OCI-LY1 (cell line): ENCODE results near the gene CAMK2A.

Experiments used
- H2AFZ ChIP-seq: fragments of 200-600 bp; sonication (generic), shearing (Covaris generic); 2 replicates; pipeline ENCODE4 v1.6.0; 2014; ENCODE audit warnings: antibody characterized with exemption, mild to moderate bottlenecking, low read length
- H3F3A ChIP-seq: fragments of 200-600 bp; sonication (generic), shearing (Covaris generic); 2 replicates; pipeline ENCODE4 v1.6.0; 2014; ENCODE audit warnings: mild to moderate bottlenecking, antibody characterized with exemption, low read length, moderate library complexity; ENCODE audit not compliant: insufficient read depth
- H3K27ac ChIP-seq: fragments of 200-600 bp; sonication (generic); 2 replicates; pipeline ENCODE4 v1.5.1; 2014; ENCODE audit warnings: low read length, mixed run types, mild to moderate bottlenecking, low read depth; ENCODE audit not compliant: poor library complexity, severe bottlenecking
- H3K27me3 ChIP-seq: fragments of 200-600 bp; sonication (generic); 2 replicates; pipeline ENCODE4 v1.6.0; 2014; ENCODE audit warnings: antibody characterized with exemption, mild to moderate bottlenecking, low read length, moderate library complexity; ENCODE audit not compliant: insufficient read depth
- H3K36me3 ChIP-seq: fragments of 200-600 bp; sonication (generic); 2 replicates; pipeline ENCODE4 v1.6.1; 2014; ENCODE audit warnings: mild to moderate bottlenecking, antibody characterized with exemption, low read length, moderate library complexity, mixed read lengths; ENCODE audit not compliant: insufficient read depth
- H3K4me1 ChIP-seq: fragments of 200-600 bp; sonication (generic); 2 replicates; pipeline ENCODE4 v1.5.1; 2014; ENCODE audit warnings: mild to moderate bottlenecking, low read length, moderate library complexity; ENCODE audit not compliant: insufficient read depth, severe bottlenecking
- H3K4me2 ChIP-seq: fragments of 200-600 bp; sonication (generic), shearing (Covaris generic); 2 replicates; pipeline ENCODE4 v1.6.1; 2014; ENCODE audit warnings: low read length
- H3K4me3 ChIP-seq: fragments of 200-600 bp; sonication (generic); 2 replicates; pipeline ENCODE4 v1.5.1; 2014; ENCODE audit warnings: low read length, low read depth, mild to moderate bottlenecking, mixed read lengths; ENCODE audit not compliant: poor library complexity, severe bottlenecking
- H3K79me2 ChIP-seq: fragments of 200-600 bp; shearing (Covaris generic); 2 replicates; pipeline ENCODE4 v1.6.1; 2016; ENCODE audit warnings: mixed run types, low read length, mixed read lengths; ENCODE audit not compliant: insufficient read depth
- H3K9ac ChIP-seq: fragments of 200-600 bp; sonication (generic), shearing (Covaris generic); 2 replicates; pipeline ENCODE4 v1.6.1; 2014; ENCODE audit warnings: mild to moderate bottlenecking, low read length, mixed read lengths
- H3K9me2 ChIP-seq: fragments of 200-600 bp; sonication (generic), shearing (Covaris generic); 2 replicates; pipeline ENCODE4 v1.6.1; 2014; ENCODE audit warnings: low read depth, mild to moderate bottlenecking, low read length, mixed read lengths
- H3K9me3 ChIP-seq: fragments of 200-600 bp; shearing (Covaris generic); 2 replicates; pipeline ENCODE4 v1.6.1; 2014; ENCODE audit warnings: low read length, mixed read lengths
- H4K20me1 ChIP-seq: fragments of 200-600 bp; sonication (generic), shearing (Covaris generic); 2 replicates; pipeline ENCODE4 v1.6.0; 2016; ENCODE audit warnings: mild to moderate bottlenecking, low read length; ENCODE audit not compliant: insufficient read depth
- CTCF ChIP-seq: fragments of 200-600 bp; sonication (generic), shearing (Covaris generic); IDR thresholded peaks from 2 replicates; pipeline ENCODE4 v1.5.1; 2017; ENCODE audit warnings: mild to moderate bottlenecking, antibody characterized with exemption, low read length, moderate library complexity, mixed read lengths
- EZH2 ChIP-seq: fragments of 200-600 bp; sonication (generic), shearing (Covaris generic); IDR thresholded peaks from 2 replicates; pipeline ENCODE4 v1.8.0; 2017; ENCODE audit warnings: borderline replicate concordance, mixed run types, mild to moderate bottlenecking, antibody characterized with exemption, low read length, moderate library complexity, mixed read lengths

Gene CAMK2A

DNA sequence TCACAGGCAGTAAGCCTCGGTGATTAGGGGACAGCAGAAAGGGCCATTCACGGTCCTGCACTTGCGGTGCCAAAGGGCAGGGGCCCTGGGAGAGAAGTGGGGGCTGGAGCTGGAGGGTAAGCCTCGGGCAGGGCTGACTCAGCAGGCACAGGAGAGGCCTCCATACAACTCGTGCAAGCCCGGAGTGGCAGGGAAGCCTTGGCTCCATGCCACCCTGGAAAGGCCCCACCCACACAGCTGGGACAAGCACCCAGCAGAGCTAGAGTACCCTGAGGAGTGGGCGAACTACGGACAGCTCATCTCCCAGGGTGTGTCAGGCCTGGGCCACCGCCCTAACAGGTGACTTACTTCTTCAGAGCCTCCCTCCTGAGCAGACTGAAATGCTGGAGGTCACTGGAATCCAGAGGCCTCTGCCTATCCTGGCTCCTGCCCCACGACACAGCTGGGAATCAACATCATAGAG, 5.6 kb upstream of the CAMK2A start:
- Histone ChIP-seq H4K20me1 (no peaks in the 10 kb centered on the region), H3K27me3 (no peaks in the 10 kb centered on the region), H3K9ac (no peak overlapping the region), H3K79me2 (no peaks in the 10 kb centered on the region), H3K4me3 (no peak overlapping the region), H2AFZ (no peak overlapping the region), H3K4me2 (no peak overlapping the region), H3K9me3 (no peaks in the 10 kb centered on the region), H3K27ac (no peak overlapping the region), H3K9me2 (no peaks in the 10 kb centered on the region), H3K36me3 (no peaks in the 10 kb centered on the region), H3K4me1 (no peaks in the 10 kb centered on the region), H3F3A (no peaks in the 10 kb centered on the region)
- no peak for TF ChIP-seq CTCF
- no peak for TF ChIP-seq EZH2

DNA sequence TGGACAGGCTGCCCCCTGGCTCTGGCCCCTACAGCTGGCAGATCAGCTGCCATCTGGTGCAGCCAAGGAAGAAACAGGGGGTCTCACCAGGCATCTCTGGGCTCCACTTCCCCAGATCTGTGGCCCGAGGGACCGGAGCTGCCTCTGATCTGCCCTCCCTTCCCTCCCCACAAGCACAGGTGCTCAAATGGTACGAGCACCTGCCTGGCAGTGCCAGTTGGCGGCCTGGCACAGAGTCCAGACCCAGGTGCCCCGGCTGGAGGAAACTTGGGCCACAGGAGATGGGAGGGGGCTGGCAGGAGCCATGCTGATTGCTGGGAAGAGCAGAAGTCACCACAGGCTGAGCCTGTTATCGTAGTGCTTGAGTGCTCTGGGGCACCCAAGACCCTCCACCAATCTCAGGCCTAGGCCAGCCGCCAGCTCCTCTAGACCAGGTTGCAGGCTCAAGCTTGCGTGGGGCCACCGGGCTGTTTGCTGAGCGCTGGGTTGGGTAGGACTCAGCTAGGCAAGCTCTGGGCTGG, 5.0 kb upstream of the CAMK2A start:
- Histone ChIP-seq H3K4me1 (no peaks in the 10 kb centered on the region), H3K9ac (no peak overlapping the region), H3K9me3 (no peaks in the 10 kb centered on the region), H3K27ac (no peak overlapping the region), H3K27me3 (no peaks in the 10 kb centered on the region; the same call in 1 of the 2 replicates), H3F3A (no peaks in the 10 kb centered on the region), H4K20me1 (no peaks in the 10 kb centered on the region), H3K4me3 (no peak overlapping the region), H3K36me3 (no peaks in the 10 kb centered on the region), H3K79me2 (no peaks in the 10 kb centered on the region), H3K4me2 (no peak overlapping the region), H3K9me2 (no peaks in the 10 kb centered on the region), H2AFZ (no peak overlapping the region)
- no peak for TF ChIP-seq CTCF
- TF ChIP-seq EZH2: no peak

DNA sequence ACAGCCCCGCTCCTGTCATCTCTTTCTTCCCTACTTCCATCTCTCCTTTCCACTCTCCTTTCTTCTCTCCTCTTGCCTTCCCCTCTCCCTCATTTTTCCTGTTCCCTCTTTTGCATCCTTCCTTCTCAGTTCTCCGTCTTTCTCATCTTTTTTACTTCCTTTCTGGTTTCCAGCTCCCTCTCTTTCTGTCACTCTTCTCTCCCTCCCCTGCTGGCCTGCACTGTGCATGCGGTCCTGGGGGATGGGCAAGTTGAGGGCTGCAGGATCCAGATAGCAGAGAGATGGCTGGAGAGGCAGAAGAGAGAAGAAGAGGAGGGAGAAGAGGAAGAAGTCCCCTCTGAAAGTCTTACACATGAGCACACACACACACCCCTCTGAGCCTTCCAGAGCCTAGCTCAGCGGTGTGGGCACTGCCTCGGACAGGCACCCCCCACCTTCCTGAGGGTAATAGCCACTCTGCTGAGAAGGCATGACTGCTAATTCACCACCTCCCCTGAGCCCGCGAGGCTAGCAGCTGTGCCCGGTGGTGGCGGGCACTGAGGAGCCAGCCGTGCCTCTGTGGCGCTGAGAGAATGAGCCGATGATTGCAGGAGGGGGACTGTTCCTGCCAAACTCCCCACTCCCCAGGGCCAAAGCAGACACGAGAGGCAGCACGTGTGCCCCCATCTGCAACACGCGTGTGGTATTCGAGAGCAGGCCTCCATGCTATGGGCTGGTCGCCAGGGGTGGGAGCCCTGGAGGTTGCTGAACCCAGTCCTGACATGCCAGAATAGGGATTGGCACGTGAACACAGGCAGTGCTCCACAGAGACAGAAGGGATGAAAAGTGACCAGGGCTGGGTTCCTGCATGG, 3.7 kb upstream of the CAMK2A start:
- H4K20me1 ChIP-seq: no peaks in the 10 kb centered on the region
- no peaks in the 10 kb centered on the region for H3F3A ChIP-seq
- no peaks in the 10 kb centered on the region; the same call in 1 of the 2 replicates for H3K27me3 ChIP-seq
- H3K79me2 ChIP-seq: no peaks in the 10 kb centered on the region
- no peak overlapping the region for H3K9ac ChIP-seq
- H2AFZ ChIP-seq: no peak overlapping the region
- H3K27ac ChIP-seq: no peak overlapping the region
- H3K4me3 ChIP-seq: no peak overlapping the region
- no peaks in the 10 kb centered on the region for H3K4me1 ChIP-seq
- TF ChIP-seq CTCF (no peak), EZH2 (no peak)
- no peaks in the 10 kb centered on the region for H3K36me3 ChIP-seq
- no peaks in the 10 kb centered on the region for H3K9me3 ChIP-seq
- no peak overlapping the region for H3K4me2 ChIP-seq
- no peaks in the 10 kb centered on the region for H3K9me2 ChIP-seq
